Peyer's patch (tissue), 4 donors: Measurements from ENCODE around the gene ZNF74.

Experiments used
- CTCF ChIP-seq, 6 experiments: fragments of 450-650 bp in 4 of 6; fragments of 200-600 bp in 2 of 6; sonication (generic) in 1 of 6; IDR thresholded peaks; one replicate each; pipeline ENCODE4 v1.5.1; 2017 to 2019; ENCODE audit warnings: antibody characterized with exemption in 6 of 6, mild to moderate bottlenecking in 3 of 6, moderate library complexity in 1 of 6
- POLR2A ChIP-seq, 2 donors: fragments of 450-650 bp; IDR thresholded peaks; one replicate each; pipeline ENCODE4 v1.5.1; 2017; ENCODE audit warnings: antibody characterized with exemption in 2 of 2, mild to moderate bottlenecking in 2 of 2, moderate library complexity in 2 of 2

GRCh38 chr22:20427104-20427944 lies 33.4 kb downstream of the ZNF74 start:
- TF ChIP-seq CTCF (IDR thresholded peaks at IDR 0.05) = no peak
- TF ChIP-seq POLR2A (IDR thresholded peaks at IDR 0.05) = no peak
